KG1 (cell line): ENCODE data around the gene PLPPR5.

Experiments used
- DNase-seq: peaks from one replicate; lab custom pipeline; 2025; lab: John Stamatoyannopoulos, UW

Gene PLPPR5

DNA sequence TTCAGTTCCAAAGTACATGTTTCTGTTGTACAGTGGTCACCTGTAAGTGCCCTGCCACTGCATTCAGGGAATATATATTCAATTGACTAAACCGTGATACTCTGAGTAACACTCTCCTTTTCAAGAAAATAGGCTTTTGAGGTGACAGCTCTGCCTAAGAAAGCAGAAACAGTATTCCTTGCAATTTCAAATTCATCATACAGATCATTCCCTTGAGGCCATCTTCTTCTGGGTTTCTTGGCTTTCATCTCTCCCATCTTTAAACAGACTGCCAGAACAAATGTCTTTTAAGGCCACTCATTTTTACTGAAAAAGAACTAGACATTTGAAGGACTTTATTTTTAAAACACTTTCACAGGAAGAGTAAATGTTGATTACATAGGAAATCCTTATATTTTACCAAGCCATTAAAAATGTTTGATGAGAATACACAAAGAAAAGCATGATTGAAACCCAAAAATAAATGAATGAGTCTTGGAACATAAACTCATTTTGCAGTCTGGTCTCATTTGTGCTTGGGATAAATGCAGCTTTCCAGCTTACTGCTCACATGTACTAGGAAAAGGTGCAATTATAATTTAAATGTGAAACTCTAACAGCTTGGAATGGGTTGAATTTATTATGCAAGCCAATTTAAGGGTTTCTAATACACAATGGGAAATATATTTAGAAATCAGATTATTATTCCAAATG lies 34.7 kb downstream of the PLPPR5 start:
- no peak for DNase-seq

DNA sequence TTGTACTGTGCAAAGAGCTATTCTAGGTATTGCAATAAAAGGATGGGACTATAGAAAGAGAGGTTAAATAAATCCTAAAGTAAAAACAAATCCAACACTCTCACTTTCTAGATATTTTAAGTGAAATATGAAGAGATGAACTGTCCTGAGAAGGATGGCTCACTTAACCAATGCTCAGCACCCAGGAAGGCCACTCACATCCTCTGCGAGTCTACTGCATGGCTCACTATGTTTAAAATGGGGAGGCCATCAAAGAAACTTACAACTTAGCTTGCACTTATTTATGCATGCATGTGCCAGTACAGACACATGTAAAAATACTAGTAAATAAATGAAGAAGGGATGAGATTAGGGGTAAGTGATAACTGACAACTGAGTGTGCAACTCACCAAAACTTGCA lies 37.5 kb downstream of the PLPPR5 start:
- DNase-seq: no peak

DNA sequence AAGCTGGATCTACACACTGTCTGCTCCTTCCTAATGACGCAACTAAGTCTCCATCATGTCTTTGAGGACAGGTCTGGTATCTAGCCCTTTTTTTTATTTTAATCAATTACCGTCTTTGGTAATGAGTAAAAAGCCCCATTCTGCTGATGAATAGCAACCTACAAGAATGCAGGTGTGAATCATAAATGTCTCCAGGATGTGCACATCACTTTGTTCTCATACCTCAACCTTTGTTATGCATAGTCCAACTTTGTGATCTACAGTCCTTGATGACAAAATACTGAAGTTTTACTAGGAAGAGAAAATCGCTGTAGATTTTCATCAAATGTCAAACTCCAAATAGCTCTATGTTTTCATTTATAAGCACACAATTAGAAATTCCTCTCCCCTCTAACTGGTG lies 39.3 kb downstream of the PLPPR5 start:
- DNase-seq: no peak

DNA sequence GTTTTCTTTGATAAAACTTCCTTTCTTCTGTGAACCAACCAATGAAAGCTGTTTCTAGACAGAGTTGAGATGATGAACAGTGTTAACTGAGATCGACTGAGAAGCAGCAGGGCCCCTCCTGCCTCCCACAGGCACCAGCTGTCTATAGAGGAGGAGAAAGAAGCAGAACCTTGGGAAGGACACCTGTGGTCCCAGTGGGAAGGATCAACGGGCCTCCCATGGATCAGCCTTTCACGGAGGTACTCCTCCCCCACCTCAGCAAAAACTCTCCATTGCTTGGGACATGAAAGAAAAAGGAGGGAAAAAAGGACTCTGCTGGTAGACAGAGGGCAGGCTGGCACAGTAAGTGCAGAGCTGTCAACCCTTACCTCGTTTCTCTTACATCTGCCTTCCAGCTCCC lies 40.5 kb downstream of the PLPPR5 start:
- DNase-seq: no peak

DNA sequence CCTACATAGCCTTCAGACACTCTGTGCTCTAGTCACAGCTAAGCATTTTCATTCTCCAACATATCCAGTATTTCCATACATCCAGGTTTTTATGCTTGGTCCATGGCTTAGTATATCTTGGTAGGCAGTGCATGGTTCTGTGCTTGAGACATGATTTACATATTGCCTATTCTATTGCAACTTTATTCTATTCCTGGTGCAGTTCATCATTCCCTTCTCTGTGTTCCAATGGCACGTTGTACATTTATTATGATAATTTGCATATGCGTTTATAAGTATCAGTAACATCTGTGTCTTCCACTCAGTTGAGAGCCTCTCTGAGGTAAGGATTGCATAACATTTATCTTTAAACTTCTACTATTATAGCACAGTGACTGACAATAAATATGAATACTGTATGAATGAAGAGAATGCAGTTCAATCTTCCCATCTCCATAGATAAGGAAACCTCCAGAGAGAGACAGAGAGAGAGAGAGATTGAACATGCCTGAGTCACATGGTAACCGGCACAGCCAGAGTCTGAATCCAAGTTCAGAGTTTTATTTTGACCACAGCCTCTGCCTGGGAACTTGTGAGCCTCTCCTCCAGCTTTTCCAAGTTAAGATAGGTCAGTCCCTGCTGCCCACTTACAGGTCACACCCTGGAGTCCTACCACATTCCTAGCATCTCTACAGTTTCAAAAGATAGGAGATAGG lies 41.5 kb downstream of the PLPPR5 start:
- DNase-seq: no peak

DNA sequence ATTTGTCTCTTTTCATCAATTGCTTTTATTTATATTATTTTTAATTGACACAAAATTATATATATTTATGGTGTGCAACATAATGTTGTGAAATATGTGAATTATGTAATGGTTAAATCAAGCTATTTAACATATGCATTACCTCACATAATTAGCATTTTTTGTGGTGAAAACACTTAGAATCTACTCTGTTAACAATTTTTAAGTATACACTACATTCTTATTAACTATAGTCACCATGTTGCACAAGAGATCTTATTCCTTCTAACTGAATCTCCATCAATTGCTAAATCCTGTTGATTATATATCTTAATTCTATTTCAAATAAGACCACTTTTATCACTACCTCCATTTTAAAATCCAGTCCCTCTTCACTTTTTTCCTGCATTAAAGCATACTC lies 42.5 kb downstream of the PLPPR5 start:
- no peak for DNase-seq

DNA sequence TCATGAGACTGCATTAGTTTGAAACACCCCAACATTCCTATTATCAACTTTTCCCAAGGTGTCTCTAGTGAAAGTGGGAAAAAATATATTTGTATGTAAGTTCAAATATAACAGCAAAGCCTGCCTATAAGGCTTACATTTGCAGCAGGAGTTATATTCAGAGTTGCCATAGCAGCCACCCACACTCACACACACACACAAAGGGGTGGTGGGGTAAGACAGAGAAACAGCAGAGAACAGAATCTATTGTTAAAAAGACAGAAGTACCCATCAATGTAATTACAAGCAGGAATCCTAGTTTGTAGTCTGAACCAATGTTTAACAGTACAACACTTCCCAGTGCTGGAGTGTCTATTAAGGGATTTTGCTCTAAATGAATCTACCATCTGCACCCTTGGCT lies 55.0 kb downstream of the PLPPR5 start:
- no peak for DNase-seq

DNA sequence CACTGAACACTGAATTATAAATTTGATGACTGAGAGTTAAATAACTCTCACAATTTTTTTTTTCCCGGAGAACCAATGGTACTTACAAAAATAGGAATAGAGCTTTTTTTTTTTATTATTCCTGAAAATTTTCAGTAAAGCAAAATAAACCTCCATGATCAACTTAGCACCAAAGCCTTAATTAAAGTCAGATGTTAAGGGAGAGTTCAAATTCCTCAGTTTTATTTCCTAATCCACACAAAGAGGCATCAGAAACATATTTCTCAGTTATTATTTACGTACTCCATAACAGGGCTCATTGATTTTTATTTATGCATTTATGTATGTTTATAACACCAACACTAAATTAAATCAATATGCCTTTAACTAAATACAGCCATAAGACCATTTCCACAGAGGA lies 55.5 kb downstream of the PLPPR5 start:
- no peak for DNase-seq

DNA sequence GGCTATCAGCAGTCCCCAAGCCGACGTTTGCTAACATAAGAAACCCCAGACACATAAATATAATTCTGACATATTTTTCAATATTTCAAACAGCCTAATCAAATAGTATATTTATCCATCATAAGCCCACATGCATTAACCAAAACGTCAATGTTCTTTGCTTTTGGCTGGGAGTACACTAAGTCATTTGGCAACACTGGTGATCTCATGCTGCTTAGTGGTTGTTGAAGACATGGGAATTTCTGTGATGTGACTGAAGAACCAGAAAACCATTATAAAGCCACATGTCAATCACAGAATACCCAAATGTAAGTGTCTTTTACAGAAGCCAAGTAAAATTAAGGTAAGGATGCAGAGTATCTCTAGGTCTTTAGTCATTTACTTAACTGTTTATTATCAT lies 57.6 kb downstream of the PLPPR5 start:
- no peak for DNase-seq

DNA sequence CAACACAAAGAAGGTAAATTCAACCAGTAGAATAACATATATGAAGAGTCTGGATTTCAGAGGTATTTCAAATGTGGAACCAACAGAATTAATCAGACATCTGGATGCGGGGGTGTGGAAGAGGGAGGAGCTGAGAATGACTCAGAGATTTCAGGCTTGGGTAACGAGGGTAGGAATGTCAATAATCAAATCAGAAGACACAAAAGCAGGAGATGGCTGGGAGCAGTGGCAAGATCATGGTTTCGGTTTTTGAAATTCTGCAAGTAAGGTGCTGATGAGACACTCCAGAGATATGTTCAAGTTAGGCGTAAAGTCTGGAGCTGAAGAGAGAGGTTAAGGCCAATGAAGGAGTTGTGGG lies 64.0 kb downstream of the PLPPR5 start:
- DNase-seq: no peak

DNA sequence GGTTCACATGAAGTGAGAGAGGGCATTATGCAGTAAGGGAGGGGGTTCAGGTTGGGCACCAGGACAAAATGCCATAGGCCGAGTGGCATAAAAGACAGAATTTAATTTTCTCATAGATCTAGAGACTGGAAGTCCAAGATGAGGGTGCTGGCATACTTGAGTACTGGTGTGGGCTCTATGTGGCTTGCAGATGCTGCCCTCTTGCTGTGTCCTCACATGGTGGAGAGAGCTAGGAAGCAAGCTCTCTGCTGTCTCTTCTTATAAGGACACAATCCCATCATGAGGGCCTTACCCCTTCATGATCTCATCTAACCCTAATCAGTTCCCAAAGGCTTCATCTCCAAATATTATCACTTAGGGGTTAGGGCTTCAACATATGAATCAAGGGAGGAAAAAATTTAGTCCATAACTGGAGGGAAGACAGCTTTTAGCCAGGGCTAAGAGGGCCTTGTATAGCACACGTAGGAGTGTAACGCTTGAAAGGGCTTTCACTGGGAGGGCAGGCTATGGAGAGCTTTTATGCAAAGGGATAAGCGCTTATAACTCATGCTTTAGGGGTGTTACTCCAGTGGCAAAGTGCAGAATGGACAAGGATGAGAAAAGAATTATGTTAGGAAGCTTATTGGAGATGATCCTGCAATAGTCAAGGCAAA lies 64.5 kb downstream of the PLPPR5 start:
- no peak for DNase-seq

DNA sequence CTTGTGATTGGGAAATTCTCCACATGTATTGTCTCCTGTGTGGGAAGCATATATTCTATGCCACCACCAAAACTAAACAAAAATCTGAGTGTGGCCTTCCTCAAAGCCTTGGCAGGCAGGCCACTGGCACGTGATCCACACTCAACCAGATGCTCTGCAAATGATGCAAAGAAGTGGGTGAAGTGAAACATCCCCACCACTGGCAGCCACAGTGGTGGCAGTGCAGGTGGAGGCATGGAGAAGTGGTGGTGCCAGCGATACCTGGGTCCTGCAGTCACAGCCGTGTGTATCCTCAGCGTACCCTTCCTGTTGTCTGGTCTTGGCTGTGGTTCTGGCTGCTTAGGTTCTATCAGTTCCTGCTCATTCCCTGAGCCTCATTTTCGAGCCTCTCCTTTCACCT lies 65.2 kb downstream of the PLPPR5 start:
- no peak for DNase-seq

DNA sequence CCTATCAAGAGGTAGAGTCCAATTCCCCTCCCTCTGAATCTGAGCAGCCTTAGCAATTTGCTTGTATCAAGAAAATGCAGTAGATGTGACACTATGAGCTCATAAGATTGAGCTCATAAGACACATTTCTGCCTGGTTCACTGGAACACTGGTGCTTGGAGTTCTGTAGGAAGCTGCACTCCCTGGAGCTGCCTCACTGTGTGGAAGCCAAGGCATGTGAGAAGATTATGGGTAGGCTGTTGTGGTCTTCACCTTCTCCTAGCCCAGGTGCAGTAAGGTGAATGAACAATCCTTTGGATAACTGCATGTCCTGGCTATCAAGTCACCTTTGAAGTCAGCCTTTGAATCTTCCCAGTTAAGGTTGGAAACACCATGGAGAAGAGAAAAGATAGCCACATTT lies 67.3 kb downstream of the PLPPR5 start:
- DNase-seq: no peak

DNA sequence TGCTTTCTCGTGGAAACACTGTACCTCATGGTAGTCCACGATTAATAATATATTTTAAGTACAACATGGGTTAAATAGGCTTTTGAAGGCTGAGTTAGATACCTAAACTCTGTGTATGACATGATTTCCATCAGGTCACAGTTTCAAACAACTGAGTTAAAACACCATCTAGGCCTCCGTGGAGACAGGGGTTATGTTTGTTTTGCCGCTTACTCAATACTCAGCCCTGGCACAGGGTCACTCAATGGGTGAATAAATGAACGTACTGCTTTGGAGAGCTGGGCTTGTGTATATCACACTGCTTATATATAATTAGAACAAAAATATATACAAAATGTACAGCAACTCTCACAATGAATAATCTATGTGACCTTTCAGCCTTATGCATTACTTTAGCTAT lies 72.5 kb downstream of the PLPPR5 start:
- DNase-seq: no peak

DNA sequence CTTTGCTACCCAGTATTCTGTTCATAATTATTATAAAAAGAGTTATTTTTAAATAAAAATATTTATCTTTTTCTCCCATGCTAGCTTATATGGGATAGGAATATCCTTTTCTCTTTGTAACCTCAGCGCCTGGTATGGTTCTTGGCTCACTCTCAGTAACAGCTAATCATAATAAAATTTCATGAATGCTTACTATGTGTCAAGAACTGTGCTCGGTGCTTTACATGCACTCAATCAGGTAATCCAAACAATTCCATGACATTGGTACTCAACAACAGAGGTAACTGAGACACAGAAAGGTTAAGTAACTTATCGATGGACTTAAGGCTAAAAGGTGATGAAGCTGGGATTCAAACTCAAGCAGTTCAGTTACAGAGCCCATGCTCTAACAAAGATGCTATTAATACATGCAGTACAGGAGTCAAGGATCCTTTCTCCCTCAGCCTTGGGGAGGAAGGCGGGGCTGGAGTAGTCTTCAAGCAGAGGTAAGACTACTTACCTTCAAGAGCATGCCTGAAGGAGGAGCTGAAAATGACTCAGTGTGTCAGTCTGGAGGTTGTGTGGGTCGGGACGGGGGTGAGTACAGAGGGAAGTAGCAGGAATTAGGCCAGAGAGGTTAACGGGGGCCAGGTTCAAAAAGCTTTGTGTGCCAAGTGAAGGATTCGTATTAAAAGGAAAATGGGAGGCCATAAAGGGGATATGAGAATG lies 73.4 kb downstream of the PLPPR5 start:
- no peak for DNase-seq

DNA sequence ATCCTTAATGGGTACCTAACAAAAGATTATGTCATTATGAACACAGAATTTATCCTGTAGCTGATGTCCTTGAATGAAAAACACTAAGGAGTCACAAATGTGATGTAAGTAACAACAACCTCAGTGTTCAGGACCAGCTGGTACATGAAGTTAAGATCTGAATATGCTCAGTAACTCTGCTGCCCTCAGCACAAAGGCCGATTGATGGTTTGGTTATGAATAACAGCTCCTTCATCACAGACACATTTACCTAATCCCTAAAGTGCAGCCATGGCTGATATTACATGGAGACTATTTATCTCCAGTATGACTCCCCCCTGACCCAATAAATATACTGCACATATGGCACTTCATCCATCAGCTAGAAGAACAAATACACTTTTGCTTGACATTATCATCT lies 75.2 kb downstream of the PLPPR5 start:
- no peak for DNase-seq

DNA sequence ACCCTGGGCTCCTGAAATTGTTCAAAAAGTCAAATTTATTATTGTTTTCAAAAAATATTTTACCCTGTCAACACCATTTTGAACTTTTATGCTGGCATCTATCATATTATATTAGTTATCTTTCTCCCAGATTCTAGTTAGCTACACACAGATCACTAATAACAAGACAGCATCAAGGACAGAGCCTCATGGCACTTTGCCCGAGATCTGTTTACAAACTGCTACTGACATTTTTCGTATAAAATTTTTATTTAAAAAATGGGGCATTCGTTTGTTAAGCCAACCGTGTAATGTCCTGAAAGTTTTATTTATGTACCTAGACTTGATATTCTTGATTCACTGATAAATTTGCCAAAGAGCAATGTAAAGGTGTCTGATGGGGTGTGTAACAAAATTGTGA lies 78.1 kb downstream of the PLPPR5 start:
- DNase-seq: no peak

DNA sequence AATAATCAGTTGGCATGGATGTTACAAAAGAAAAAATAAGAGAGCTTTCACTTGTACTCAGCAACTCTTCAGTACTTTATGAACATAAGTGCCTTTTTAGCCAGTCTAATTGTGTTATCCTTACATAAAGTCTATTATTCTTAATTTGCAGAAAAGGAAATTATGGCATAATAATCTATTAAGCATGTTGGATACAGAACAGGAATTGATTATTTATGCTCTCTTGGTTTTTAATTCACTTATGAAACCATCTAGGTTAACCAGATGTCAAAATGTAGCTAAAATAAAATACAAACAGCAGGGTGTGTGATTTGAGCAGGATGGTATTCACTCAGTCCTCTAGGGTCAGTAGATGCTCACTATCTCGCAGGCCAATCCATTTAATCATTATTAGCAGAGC lies 79.7 kb downstream of the PLPPR5 start:
- no peak for DNase-seq

DNA sequence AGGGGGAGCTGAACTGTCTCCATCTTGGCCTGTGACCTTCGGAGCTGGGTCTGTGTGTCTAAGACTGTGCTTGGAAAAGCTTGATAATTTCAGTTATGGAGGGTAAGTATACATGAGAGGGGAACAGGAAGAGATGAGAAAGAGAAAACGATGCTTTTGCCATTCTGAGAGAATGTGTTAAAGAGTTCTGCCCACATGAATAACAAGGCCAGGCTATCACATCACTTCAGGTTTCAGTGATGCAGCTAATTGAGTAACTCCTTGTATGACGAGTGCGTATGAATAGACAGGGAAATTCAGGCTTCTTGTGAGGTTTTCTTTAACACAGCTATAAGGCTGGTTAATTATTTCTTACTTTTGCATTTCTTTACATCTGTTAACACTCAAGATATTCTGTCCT lies 81.0 kb downstream of the PLPPR5 start:
- DNase-seq: no peak

DNA sequence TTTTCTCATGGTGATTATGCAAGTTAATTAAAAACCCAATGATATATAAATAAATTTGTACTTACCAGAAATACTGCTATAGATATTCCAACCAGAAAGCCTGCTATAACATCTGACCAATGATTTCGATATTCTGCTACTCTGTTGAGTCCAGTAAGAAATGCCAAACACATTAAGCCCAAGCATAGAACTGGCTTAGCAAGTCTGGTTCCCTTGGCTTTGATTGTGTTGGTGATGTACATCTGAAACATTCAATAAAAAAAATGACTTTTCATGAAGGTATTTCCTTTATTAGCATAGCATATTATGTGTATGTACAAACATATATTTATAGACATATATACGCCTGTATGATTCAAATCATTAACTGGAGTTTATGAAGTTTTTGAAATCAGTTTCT lies 82.8 kb downstream of the PLPPR5 start:
- no peak for DNase-seq

DNA sequence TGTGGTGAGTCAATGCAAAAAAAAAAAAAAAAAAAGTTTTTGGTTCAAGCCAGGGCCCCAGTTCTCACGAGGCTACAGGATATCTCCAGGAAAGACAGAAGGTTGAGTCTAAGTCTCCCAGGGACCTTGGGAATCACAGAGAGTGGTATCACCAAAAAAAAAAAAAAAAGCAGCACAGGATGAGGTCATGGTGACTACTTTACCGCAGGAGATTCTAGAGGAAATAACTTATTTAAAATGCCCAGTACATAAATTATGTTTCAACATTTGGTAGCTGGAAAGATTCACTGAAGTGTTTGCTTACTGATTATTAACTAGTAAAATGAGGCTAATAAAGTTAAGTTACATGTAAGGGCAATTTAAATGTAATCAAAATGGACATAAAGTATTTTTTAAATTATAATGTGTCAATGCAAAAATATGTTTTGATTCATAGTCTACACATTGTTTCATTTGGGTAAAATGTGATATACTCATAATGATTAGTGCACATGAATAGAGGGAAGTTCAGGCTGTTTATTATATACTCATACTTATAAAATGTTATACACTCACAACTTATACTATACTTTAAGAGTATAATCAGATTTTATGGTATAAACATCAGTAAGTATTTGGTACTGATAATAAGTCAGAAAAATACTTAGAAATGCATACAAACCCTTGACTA lies 84.1 kb downstream of the PLPPR5 start:
- DNase-seq: no peak

DNA sequence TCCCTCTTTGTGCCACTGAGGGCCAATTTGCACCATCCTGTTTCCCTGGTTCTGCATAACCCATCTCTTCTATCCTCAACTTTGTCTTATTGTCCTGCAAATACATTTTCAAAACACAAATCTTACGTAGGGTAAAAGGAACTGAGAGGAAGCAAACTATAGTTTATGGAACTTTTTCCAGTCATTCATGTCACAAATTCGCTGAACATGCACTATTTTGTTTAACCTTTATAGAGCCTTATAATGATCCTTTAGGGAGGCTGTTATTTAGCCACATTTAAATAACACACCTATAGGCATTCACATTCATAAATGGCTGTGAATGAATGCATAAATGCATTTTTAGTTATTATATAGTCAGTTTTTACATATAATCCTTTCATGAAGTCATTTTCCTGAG lies 85.0 kb downstream of the PLPPR5 start:
- no peak for DNase-seq

DNA sequence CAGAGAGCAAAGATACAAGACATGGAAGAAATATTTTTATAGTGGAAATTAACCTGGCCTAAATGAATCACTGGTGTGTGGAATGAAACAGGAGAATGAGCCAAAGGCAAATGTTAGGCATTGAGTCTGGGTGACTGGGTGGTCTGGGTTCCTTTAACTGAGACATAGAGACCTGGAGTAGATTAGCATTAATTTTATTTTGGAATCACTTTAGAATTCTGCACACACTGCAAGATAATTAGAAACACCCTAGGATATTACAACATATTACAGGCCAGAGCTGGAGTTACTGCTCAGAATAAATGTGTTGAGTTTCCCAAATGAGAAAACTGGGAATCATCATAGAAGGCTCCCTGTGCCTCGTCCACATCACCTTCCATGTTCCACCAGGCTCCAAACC lies 85.5 kb downstream of the PLPPR5 start:
- DNase-seq: no peak
